Esophagus squamous epithelium (tissue), 5 donors: ENCODE data around the gene FAM174B. TPM values are rescaled to one million over a fixed set of nuclear protein-coding genes. Genes with fewer than 3 reads are reported as not detected.
"Not testable (repeated sequence)": the region's sequence is repeated elsewhere in the genome, so short reads cannot be mapped to it uniquely, and the experiment has no call there.

Source experiments
- DNase-seq: peaks from one replicate; lab custom pipeline; 2025; lab: John Stamatoyannopoulos, UW
- H3K27ac ChIP-seq, 4 donors: fragments of 200-600 bp; sonication (generic); one replicate each; pipeline ENCODE4 v1.5.1; 2016 to 2019; ENCODE audit warnings: mild to moderate bottlenecking in 1 of 4
- H3K27me3 ChIP-seq, 4 donors: fragments of 200-600 bp; sonication (generic); 1 replicate in 3 of 4; 2 replicates in 1 of 4; pipeline versions ENCODE4 v1.5.1 to v1.6.0; 2017 to 2021; ENCODE audit warnings: antibody characterized with exemption in 1 of 4
- H3K36me3 ChIP-seq, 3 donors: fragments of 200-600 bp; sonication (generic); one replicate each; pipeline ENCODE4 v1.5.1; 2016 to 2019
- H3K4me1 ChIP-seq, 3 donors: fragments of 200-600 bp; sonication (generic); one replicate each; pipeline ENCODE4 v1.5.1; 2017 to 2019
- H3K4me3 ChIP-seq, 4 donors: fragments of 200-600 bp; sonication (generic); 1 replicate in 3 of 4; 2 replicates in 1 of 4; pipeline ENCODE4 v1.5.1; 2016 to 2019; ENCODE audit warnings: mild to moderate bottlenecking in 2 of 4, moderate library complexity in 1 of 4
- H3K9me3 ChIP-seq, 3 donors: fragments of 200-600 bp; sonication (generic); one replicate each; pipeline ENCODE4 v1.5.1; 2016 to 2019
- POLR2A ChIP-seq, 4 donors: fragments of 450-650 bp; IDR thresholded peaks; one replicate each; pipeline ENCODE4 v1.6.1; 2017; ENCODE audit warnings: antibody characterized with exemption in 4 of 4, mild to moderate bottlenecking in 4 of 4, moderate library complexity in 3 of 4
- WGBS, 2 donors: methylation state at CpG; one replicate each; pipeline ENCODE4 v1.1.5; 2018; 5-methylcytosine and 5-hydroxymethylcytosine counted together
- intact Hi-C: fragments of 100-400 bp; cut with DNase I; formaldehyde crosslinking; loops from one replicate; pipeline ENCODE4 v1.15.0; 2022
- total RNA-seq, 4 donors: library from RNA; depleted of rRNA; stranded (reverse); fragments of >200 nt; gene quantifications; one replicate each; pipeline ENCODE4 v1.1.0, GENCODE V29; 2016
- TF ChIP-seq, protein P1 (sequence below), 6 experiments: fragments of 450-650 bp in 4 of 6; fragments of 200-600 bp in 2 of 6; sonication (generic) in 2 of 6; IDR thresholded peaks; one replicate each; pipeline ENCODE4 v1.5.1; 2016 to 2019; ENCODE audit warnings: antibody characterized with exemption in 6 of 6, mild to moderate bottlenecking in 4 of 6, moderate library complexity in 4 of 6
- donor health status: DM: yes; HTN: yes; CAD: no.

FAM174B gene
- total RNA-seq, 4 donors from 2014 or later: 1.4 to 11.7 (median 4.2) TPM

DNA sequence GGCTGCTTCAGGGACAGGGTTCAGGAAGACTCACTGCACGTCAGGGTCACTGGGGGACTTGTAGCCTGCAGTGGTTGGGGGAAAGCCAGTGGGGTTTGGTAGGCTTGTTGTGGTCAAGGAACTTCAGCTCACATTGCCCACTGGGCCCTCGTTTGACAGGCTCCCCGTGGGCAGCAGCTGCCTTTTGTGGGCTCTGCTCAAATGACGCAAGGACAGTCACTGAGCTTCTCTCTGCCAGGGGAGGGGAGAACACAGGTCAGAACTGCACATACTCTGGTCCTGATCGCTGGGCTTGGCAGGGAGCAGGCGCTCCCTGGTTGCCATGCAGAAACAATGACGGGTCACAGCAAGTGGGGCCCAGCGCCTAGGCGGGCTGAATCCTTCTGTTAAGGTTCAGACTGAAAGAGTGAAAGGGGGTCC lies 45.5 kb downstream of the FAM174B start:
- no peaks in the 10 kb centered on the region for H3K36me3 ChIP-seq
- H3K9me3 ChIP-seq: no peaks in the 10 kb centered on the region
- H3K4me1 ChIP-seq: no peaks in the 10 kb centered on the region
- DNase-seq: no peak
- TF ChIP-seq, protein P1, sequence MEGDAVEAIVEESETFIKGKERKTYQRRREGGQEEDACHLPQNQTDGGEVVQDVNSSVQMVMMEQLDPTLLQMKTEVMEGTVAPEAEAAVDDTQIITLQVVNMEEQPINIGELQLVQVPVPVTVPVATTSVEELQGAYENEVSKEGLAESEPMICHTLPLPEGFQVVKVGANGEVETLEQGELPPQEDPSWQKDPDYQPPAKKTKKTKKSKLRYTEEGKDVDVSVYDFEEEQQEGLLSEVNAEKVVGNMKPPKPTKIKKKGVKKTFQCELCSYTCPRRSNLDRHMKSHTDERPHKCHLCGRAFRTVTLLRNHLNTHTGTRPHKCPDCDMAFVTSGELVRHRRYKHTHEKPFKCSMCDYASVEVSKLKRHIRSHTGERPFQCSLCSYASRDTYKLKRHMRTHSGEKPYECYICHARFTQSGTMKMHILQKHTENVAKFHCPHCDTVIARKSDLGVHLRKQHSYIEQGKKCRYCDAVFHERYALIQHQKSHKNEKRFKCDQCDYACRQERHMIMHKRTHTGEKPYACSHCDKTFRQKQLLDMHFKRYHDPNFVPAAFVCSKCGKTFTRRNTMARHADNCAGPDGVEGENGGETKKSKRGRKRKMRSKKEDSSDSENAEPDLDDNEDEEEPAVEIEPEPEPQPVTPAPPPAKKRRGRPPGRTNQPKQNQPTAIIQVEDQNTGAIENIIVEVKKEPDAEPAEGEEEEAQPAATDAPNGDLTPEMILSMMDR (IDR thresholded peaks at IDR 0.05): no peak
- no peaks in the 10 kb centered on the region for H3K27me3 ChIP-seq
- no peak overlapping the region for H3K4me3 ChIP-seq
- no peak overlapping the region for H3K27ac ChIP-seq
- WGBS, 2 donors: 70 to 92% methylated on average over 2 to 7 of the region's 9 CpGs
- intact Hi-C loops: no loop called here

DNA sequence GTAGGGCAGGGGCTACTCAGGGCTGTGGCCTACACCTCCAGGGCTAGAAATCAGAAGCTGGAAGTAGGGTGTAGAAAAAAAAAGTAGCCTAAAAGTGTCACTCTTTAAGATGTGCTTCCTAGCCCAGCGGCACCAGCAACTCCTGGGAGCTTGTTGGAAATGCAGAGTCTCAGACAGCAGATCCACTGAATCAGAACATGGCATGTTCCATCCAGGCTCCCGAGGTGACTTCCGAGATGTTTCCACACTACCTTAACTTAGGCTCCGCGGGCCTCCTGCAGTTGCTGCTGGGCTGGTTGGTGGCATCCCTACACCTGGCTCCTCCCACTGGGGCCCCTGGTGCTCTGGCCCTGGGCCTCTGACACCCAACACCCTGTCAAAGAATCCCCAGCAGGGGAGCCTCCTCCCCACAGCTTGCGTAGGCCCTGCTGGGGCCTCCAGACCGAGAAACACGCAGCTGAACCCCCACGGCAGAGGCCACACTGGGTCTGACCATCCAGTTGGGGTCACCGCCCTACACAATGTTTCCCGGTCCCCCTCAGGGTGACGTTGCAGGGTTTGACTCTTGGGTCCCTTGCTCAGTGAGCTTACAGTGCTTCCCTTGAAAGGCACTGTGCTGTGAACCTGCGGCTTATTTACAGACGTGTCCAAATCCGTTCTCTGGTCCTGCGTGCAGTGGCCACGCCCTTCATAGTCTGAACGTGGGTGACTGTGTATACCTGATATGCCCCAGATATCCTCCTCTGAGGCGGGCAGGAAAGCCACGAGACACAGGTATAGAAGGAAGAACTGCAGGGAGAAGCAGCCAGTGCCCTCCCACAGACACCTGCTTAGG lies 46.5 kb downstream of the FAM174B start:
- 23 to 78% methylated on average over 5 to 8 of the region's 20 CpGs for WGBS, 2 donors
- Histone ChIP-seq H3K27ac (no peak overlapping the region), H3K27me3 (no peaks in the 10 kb centered on the region), H3K4me1 (peaks cover 0 to under 1% (median 0%) of the 10 kb centered on the region in 3 donors), H3K4me3 (no peak overlapping the region), H3K9me3 (no peaks in the 10 kb centered on the region), H3K36me3 (no peaks in the 10 kb centered on the region)
- no peak for TF ChIP-seq POLR2A (IDR thresholded peaks at IDR 0.05)
- TF ChIP-seq, protein P1 (IDR thresholded peaks at IDR 0.05): no peak
- intact Hi-C loops: no loop called here
- DNase-seq: no peak

DNA sequence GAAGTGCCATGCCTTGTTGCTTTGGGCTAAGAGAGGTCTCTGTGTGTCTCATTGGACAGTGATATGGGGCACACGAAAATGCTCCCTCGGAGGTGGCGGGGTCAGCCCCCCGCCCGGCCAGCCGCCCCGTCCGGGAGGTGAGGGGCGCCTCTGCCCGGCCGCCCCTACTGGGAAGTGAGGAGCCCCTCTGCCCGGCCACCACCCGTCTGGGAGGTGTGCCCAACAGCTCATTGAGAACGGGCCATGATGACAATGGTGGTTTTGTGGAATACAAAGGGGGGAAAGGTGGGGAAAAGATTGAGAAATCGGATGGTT lies 48.8 kb downstream of the FAM174B start:
- intact Hi-C loops, DNase-seq, H3K27me3 ChIP-seq, H3K36me3 ChIP-seq, H3K4me3 ChIP-seq, H3K9me3 ChIP-seq, H3K4me1 ChIP-seq, H3K27ac ChIP-seq: not testable (repeated sequence)
- 65% methylated on average over 2 of the region's 15 CpGs; no CpG with 5 or more reads in 1 of the 2 donors for WGBS, 2 donors

DNA sequence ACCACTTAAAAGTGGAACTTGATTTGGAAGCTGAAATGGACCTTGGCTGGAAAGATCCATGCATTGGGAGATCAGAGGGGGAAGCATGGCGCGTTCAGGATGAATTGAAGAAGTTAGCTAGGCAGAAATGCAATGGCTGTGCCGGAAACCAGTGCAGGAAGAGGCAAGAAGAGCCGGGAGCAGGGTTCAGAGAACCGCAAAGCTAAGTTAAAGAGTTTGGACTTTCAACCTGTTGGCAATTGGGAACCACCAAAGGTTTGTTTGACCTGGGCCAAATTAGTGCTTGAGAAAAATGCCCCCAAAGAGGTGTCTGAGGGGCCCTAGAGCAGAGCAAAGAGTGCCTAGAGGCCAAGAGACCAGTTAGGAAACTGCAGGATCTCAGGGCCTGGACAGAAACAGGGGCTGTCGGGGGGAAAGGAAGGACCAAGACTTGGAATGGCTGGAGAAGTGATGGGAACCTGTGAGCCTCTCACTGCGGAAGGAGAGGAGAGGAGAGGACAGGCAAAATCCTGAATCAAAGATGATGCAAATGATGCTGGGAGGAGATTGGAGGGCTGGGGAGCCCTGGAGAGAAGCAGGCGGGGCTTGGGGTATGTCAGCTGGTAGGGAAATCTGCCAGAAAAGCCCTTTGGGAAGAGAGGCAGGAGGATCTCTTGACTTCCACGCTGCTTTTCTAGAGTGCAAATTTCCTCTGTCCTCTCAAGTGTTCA lies 49.3 kb downstream of the FAM174B start:
- 84 to 87% methylated on average over 9 of the region's 9 CpGs for WGBS, 2 donors
- H3K9me3 ChIP-seq: no peaks in the 10 kb centered on the region
- H3K36me3 ChIP-seq: no peaks in the 10 kb centered on the region
- H3K4me1 ChIP-seq: peaks cover 0 to 9% (median 0%) of the 10 kb centered on the region in 3 donors
- no peak overlapping the region for H3K27ac ChIP-seq
- intact Hi-C loops: no loop called here
- H3K4me3 ChIP-seq: no peak overlapping the region
- no peak for DNase-seq
- no peaks in the 10 kb centered on the region for H3K27me3 ChIP-seq
- TF ChIP-seq, protein P1 (IDR thresholded peaks at IDR 0.05): no peak
- TF ChIP-seq POLR2A (IDR thresholded peaks at IDR 0.05): no peak

DNA sequence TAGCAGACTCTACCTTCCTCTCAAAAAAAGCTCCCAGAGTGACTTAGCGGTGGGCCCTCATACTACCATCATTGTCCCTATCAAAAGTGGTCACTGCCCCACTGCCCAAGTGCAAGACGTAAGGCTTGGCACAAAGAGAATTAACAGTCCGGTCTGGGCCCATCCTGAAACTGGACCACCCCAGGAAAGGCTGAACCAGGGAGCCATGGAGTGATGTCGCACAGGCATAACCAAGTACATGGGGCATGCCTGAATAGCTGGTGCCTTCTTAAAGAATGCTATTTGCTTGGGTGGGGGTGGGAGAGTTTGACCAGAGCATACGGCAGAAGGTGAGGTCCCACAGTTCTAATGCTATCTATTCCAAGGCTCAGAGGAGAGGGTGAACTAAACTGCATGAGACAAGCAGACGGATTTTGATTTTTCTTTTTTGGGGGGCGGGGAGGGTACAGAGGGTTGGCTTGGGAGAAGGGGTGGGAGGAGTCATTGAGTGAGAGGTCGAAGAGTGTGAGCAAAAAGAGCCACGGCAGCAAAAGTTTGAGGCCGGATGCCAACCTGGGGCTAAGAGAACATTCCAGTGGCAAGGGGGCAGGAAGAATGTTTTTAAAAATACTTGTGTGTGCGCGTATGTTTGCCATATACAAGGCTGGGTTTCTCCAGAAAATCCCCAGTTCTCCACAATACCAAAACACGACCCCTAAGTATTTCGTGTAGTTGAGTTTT lies 50.2 kb downstream of the FAM174B start:
- WGBS, 2 donors: 72 to 78% methylated on average over 10 to 13 of the region's 14 CpGs
- Histone ChIP-seq H3K4me3 (no peak overlapping the region), H3K4me1 (peaks cover 0 to 9% (median 0%) of the 10 kb centered on the region in 3 donors), H3K36me3 (no peaks in the 10 kb centered on the region), H3K9me3 (no peaks in the 10 kb centered on the region), H3K27ac (no peak overlapping the region), H3K27me3 (no peaks in the 10 kb centered on the region)
- TF ChIP-seq, protein P1 (IDR thresholded peaks at IDR 0.05): no peak
- TF ChIP-seq POLR2A (IDR thresholded peaks at IDR 0.05): no peak
- intact Hi-C loops: no loop called here
- DNase-seq: no peak
